ENCODE measurements around the gene NPBWR2. TPM values are rescaled to one million over a fixed set of nuclear protein-coding genes. Genes with fewer than 3 reads are reported as not detected.
A peak's percentile ranks its signal among the peaks of the same experiment; 100 is the strongest.

Gene NPBWR2
- total RNA-seq, 1 experiment from 2014 or later: not detected

- ChIA-PET CTCF (interaction anchor here (1.2 to 13.7 kb wide), 3 partner anchors 7 to 75 kb away, joined by 4 to 284 read pairs (median 31); partner anchors contain the start of genes C20orf204, PRPF6 and SAMD10), POLR2A (interaction anchor here (0.6 kb wide), 1 partner anchor 742 kb away, joined by 3 read pairs; no protein-coding TSS in a partner anchor)
- Mint-ChIP-seq H3K4me3 (ENCODE audit: unreplicated experiment) (no peak overlapping the region), H3K36me3 (ENCODE audit: insufficient read depth, unreplicated experiment) (no peaks in the 10 kb centered on the region), H3K27ac (ENCODE audit: low read depth, unreplicated experiment) (no peak overlapping the region), H3K27me3 (ENCODE audit: insufficient read depth, unreplicated experiment) (no peaks in the 10 kb centered on the region), H3K9me3 (ENCODE audit: unreplicated experiment) (no peaks in the 10 kb centered on the region), H3K4me1 (ENCODE audit: insufficient read depth, unreplicated experiment) (peaks cover 13% of the 10 kb centered on the region)
- no peak for TF ChIP-seq CTCF (IDR thresholded peaks at IDR 0.05; ENCODE audit: unreplicated experiment)
- BruUV-seq (replicated peaks): no TSS peak
- DNase-seq (ENCODE audit: unreplicated experiment): peak; percentile 34
- intact Hi-C loops (cut with micrococcal nuclease): no loop called here
Measured at GRCh38 chr20:64055893-64056638, 51.3 kb downstream of the NPBWR2 start.

- DNase-seq (ENCODE audit: unreplicated experiment): no peak
- ChIA-PET CTCF (interaction anchor here (0.9 to 13.7 kb wide), 2 partner anchors 15 to 315 kb away, joined by 5 to 284 read pairs; partner anchors contain the start of gene C20orf204), POLR2A (interaction anchor here (0.6 to 3.0 kb wide), 4 partner anchors 10 to 742 kb away, joined by 3 to 15 read pairs (median 4); no protein-coding TSS in a partner anchor)
- intact Hi-C loops (cut with micrococcal nuclease): no loop called here
- Mint-ChIP-seq H3K4me3 (ENCODE audit: unreplicated experiment) (no peak overlapping the region), H3K27me3 (ENCODE audit: insufficient read depth, unreplicated experiment) (no peaks in the 10 kb centered on the region), H3K36me3 (ENCODE audit: insufficient read depth, unreplicated experiment) (no peaks in the 10 kb centered on the region), H3K4me1 (ENCODE audit: insufficient read depth, unreplicated experiment) (peaks cover 13% of the 10 kb centered on the region), H3K9me3 (ENCODE audit: unreplicated experiment) (no peaks in the 10 kb centered on the region), H3K27ac (ENCODE audit: low read depth, unreplicated experiment) (no peak overlapping the region)
- BruUV-seq (replicated peaks): no TSS peak
- TF ChIP-seq CTCF (IDR thresholded peaks at IDR 0.05; ENCODE audit: unreplicated experiment): no peak
Measured at GRCh38 chr20:64055396-64055892, 51.9 kb downstream of the NPBWR2 start.

- peak; percentile 33 for DNase-seq (ENCODE audit: unreplicated experiment)
- H3K27me3 Mint-ChIP-seq (ENCODE audit: insufficient read depth, unreplicated experiment): no peaks in the 10 kb centered on the region
- CTCF ChIA-PET: interaction anchor here (0.7 to 13.7 kb wide), 5 partner anchors 13 to 94 kb away, joined by 3 to 284 read pairs (median 4); partner anchors contain the start of gene C20orf204
- POLR2A ChIA-PET: interaction anchor here (0.6 to 3.5 kb wide), 6 partner anchors 8 to 27 kb away, joined by 3 to 16 read pairs (median 4); partner anchors contain the start of gene TCEA2
- no TSS peak for BruUV-seq (replicated peaks)
- no peak overlapping the region for H3K27ac Mint-ChIP-seq (ENCODE audit: low read depth, unreplicated experiment)
- H3K36me3 Mint-ChIP-seq (ENCODE audit: insufficient read depth, unreplicated experiment): no peaks in the 10 kb centered on the region
- peaks cover 13% of the 10 kb centered on the region for H3K4me1 Mint-ChIP-seq (ENCODE audit: insufficient read depth, unreplicated experiment)
- no peaks in the 10 kb centered on the region for H3K9me3 Mint-ChIP-seq (ENCODE audit: unreplicated experiment)
- H3K4me3 Mint-ChIP-seq (ENCODE audit: unreplicated experiment): no peak overlapping the region
- TF ChIP-seq CTCF (IDR thresholded peaks at IDR 0.05; ENCODE audit: unreplicated experiment): no peak
- intact Hi-C loops (cut with micrococcal nuclease): no loop called here
Measured at GRCh38 chr20:64053841-64054661, 53.3 kb downstream of the NPBWR2 start.

Small RNA genes lying within 50 kb of the gene (microRNA-seq; reads per million reads assigned to microRNA genes)
- gene MIR6813: 2.4 reads per million, percentile 18 among the genes with 10 or more reads in this experiment

Other genes starting within 250 kb of the NPBWR2 start
- gene ABHD16B, start 246.1 kb downstream of the NPBWR2 start, total RNA-seq (2022): not detected in 2 replicates
- 174 and 175 TPM in 2 replicates for gene TPD52L2, start 242.3 kb downstream of the NPBWR2 start, total RNA-seq (2022)
- 38.1 and 45.0 TPM in 2 replicates for gene DNAJC5, start 212.4 kb downstream of the NPBWR2 start, total RNA-seq (2022)
- gene UCKL1, start 151.1 kb downstream of the NPBWR2 start, total RNA-seq (2022): 38.6 and 43.7 TPM in 2 replicates
- 23.5 and 26.6 TPM in 2 replicates for gene ZNF512B, start 137.6 kb downstream of the NPBWR2 start, total RNA-seq (2022)
- gene SAMD10, start 127.9 kb downstream of the NPBWR2 start, total RNA-seq (2022): 4.4 and 4.5 TPM in 2 replicates
- 70.9 and 88.5 TPM in 2 replicates for gene PRPF6, start 126.4 kb downstream of the NPBWR2 start, total RNA-seq (2022)
- gene C20orf204, start 71.4 kb downstream of the NPBWR2 start, total RNA-seq (2022): 1.1 and 2.0 TPM in 2 replicates
- gene SOX18, start 57.9 kb downstream of the NPBWR2 start, total RNA-seq (2022): 0.16 and 0.22 TPM in 2 replicates
- gene TCEA2, start 44.4 kb downstream of the NPBWR2 start, total RNA-seq (2022): 30.8 and 39.7 TPM in 2 replicates
- 8.2 and 8.8 TPM in 2 replicates for gene RGS19, start 28.0 kb downstream of the NPBWR2 start, total RNA-seq (2022)
- 0.12 and 0.15 TPM in 2 replicates for gene OPRL1, start 27.5 kb downstream of the NPBWR2 start, total RNA-seq (2022)
- gene LKAAEAR1, start 23.2 kb downstream of the NPBWR2 start, total RNA-seq (2022): not detected in 2 replicates
- gene MYT1, start 56.9 kb upstream of the NPBWR2 start, total RNA-seq (2022): not detected in 2 replicates
- 39.4 and 45.9 TPM in 2 replicates for gene PCMTD2, start 148.2 kb upstream of the NPBWR2 start, total RNA-seq (2022)